PFSK-1 (cell line): Measurements from ENCODE around the gene IRF2.

Experiments
- FOXP2 ChIP-seq: optimal IDR thresholded peaks from 2 replicates; pipeline ENCODE3; 2011; ENCODE audit warnings: borderline replicate concordance, control low read depth, inconsistent platforms; ENCODE audit not compliant: insufficient read depth; ENCODE audit errors: extremely low read length, extremely low read depth
- POLR2AphosphoS5 ChIP-seq: IDR thresholded peaks from 2 replicates; pipeline ENCODE4 v1.6.1; 2012; ENCODE audit warnings: low read depth, mild to moderate bottlenecking, control low read depth, low read length, moderate library complexity
- TAF1 ChIP-seq: IDR thresholded peaks from 2 replicates; pipeline ENCODE4 v1.6.1; 2012; ENCODE audit warnings: low read length, control low read depth, borderline replicate concordance; ENCODE audit not compliant: insufficient read depth
- TF ChIP-seq, protein P1 (sequence below), 2 experiments: IDR thresholded peaks; 2 replicates each; pipeline versions ENCODE4 v1.6.1 to v1.8.0; 2011 to 2012; ENCODE audit warnings: low read depth in 2 of 2, low read length in 2 of 2, control low read depth in 1 of 2, inconsistent platforms in 1 of 2, mild to moderate bottlenecking in 1 of 2, moderate library complexity in 1 of 2; ENCODE audit not compliant: insufficient read depth in 1 of 2

DNA sequence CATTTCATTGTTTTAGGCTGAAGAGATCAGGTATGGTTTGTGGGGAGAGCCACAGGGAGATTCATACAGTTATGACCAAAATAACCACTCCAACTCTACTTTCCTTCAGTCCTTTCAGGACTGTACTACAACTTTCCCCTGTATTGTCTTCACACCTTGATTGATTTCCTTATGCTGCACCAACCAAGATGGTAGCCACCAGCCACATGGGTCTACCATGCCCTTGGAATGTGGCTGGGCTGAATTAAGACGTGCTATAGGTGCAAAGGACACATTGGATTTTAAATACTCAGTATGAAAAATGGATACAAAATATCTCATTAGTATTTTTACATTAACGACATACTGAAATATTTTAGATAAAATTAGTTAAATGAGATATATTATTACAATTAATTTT, 11.2 kb downstream of the IRF2 start:
- no peak for TF ChIP-seq FOXP2
- no peak for TF ChIP-seq POLR2AphosphoS5
- TF ChIP-seq TAF1: no peak
- TF ChIP-seq, protein P1, sequence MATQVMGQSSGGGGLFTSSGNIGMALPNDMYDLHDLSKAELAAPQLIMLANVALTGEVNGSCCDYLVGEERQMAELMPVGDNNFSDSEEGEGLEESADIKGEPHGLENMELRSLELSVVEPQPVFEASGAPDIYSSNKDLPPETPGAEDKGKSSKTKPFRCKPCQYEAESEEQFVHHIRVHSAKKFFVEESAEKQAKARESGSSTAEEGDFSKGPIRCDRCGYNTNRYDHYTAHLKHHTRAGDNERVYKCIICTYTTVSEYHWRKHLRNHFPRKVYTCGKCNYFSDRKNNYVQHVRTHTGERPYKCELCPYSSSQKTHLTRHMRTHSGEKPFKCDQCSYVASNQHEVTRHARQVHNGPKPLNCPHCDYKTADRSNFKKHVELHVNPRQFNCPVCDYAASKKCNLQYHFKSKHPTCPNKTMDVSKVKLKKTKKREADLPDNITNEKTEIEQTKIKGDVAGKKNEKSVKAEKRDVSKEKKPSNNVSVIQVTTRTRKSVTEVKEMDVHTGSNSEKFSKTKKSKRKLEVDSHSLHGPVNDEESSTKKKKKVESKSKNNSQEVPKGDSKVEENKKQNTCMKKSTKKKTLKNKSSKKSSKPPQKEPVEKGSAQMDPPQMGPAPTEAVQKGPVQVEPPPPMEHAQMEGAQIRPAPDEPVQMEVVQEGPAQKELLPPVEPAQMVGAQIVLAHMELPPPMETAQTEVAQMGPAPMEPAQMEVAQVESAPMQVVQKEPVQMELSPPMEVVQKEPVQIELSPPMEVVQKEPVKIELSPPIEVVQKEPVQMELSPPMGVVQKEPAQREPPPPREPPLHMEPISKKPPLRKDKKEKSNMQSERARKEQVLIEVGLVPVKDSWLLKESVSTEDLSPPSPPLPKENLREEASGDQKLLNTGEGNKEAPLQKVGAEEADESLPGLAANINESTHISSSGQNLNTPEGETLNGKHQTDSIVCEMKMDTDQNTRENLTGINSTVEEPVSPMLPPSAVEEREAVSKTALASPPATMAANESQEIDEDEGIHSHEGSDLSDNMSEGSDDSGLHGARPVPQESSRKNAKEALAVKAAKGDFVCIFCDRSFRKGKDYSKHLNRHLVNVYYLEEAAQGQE (IDR thresholded peaks at IDR 0.05; ENCODE audit: insufficient read depth in 1 of 2, low read depth in 2 of 2, low read length in 2 of 2): no peak
